NCI-H1105 treated with DMSO at 0.1 percent for 48 hours (cell line): ENCODE measurements around the gene LRFN5.
"Not testable (repeated sequence)": the region's sequence is repeated elsewhere in the genome, so short reads cannot be mapped to it uniquely, and the experiment has no call there.

Experiments used
- DNase-seq: peaks from one replicate; lab custom pipeline; 2025; lab: John Stamatoyannopoulos, UW

Gene LRFN5

GRCh38 chr14:41636492-41637392, 30.1 kb downstream of the LRFN5 start:
- DNase-seq = no peak

GRCh38 chr14:41641690-41642089, 35.0 kb downstream of the LRFN5 start:
- DNase-seq = no peak

- peak; percentile 35 for DNase-seq
Observed at GRCh38 chr14:41642367-41642766, 35.7 kb downstream of the LRFN5 start.

- DNase-seq = no peak
Observed at GRCh38 chr14:41642789-41643188, 36.1 kb downstream of the LRFN5 start.

GRCh38 chr14:41644606-41645005, 37.9 kb downstream of the LRFN5 start:
- DNase-seq = no peak

- DNase-seq = no peak
Observed at GRCh38 chr14:41650802-41651201, 44.1 kb downstream of the LRFN5 start.

- DNase-seq = no peak
Observed at GRCh38 chr14:41654196-41654595, 47.5 kb downstream of the LRFN5 start.

- no peak for DNase-seq
Observed at GRCh38 chr14:41662780-41663472, 56.2 kb downstream of the LRFN5 start.

- DNase-seq = no peak
Observed at GRCh38 chr14:41663473-41663850, 56.8 kb downstream of the LRFN5 start.

GRCh38 chr14:41666301-41666700, 59.6 kb downstream of the LRFN5 start:
- DNase-seq = no peak

GRCh38 chr14:41668356-41668755, 61.7 kb downstream of the LRFN5 start:
- DNase-seq = peak; percentile 54

GRCh38 chr14:41673601-41674000, 66.9 kb downstream of the LRFN5 start:
- DNase-seq = not testable (repeated sequence)

GRCh38 chr14:41674511-41674971, 67.9 kb downstream of the LRFN5 start:
- not testable (repeated sequence) for DNase-seq

GRCh38 chr14:41699486-41699885, 92.8 kb downstream of the LRFN5 start:
- no peak for DNase-seq

GRCh38 chr14:41718477-41719166, 111.9 kb downstream of the LRFN5 start:
- DNase-seq = peak; percentile 93

GRCh38 chr14:41739203-41739602, 132.5 kb downstream of the LRFN5 start:
- DNase-seq = no peak

- DNase-seq = no peak
Observed at GRCh38 chr14:41743140-41743539, 136.5 kb downstream of the LRFN5 start.

GRCh38 chr14:41749429-41749828, 142.8 kb downstream of the LRFN5 start:
- DNase-seq = no peak

GRCh38 chr14:41750575-41750974, 143.9 kb downstream of the LRFN5 start:
- DNase-seq = not testable (repeated sequence)

GRCh38 chr14:41758011-41758665, 151.5 kb downstream of the LRFN5 start:
- DNase-seq = no peak

GRCh38 chr14:41761204-41761603, 154.5 kb downstream of the LRFN5 start:
- no peak for DNase-seq

- no peak for DNase-seq
Observed at GRCh38 chr14:41766772-41767171, 160.1 kb downstream of the LRFN5 start.
